Trophoblast cell (in vitro differentiated cells and primary cell): Measurements from ENCODE around the gene PDE4B.

ENCODE experiments used
- DNase-seq, 2 donors: peaks; one replicate each; pipeline ENCODE4 v3.0.0-alpha.2; 2016
- H2AFZ ChIP-seq: 2 replicates; pipeline ENCODE4 v1.6.1; 2013; ENCODE audit warnings: low read length, moderate library complexity, mild to moderate bottlenecking; ENCODE audit not compliant: insufficient read depth, poor library complexity
- H2AK5ac ChIP-seq: 2 replicates; pipeline ENCODE4 v1.6.1; 2013; ENCODE audit warnings: mild to moderate bottlenecking, low read length
- H2BK120ac ChIP-seq: 2 replicates; pipeline ENCODE4 v1.6.1; 2013; ENCODE audit warnings: low read length, mild to moderate bottlenecking, moderate library complexity; ENCODE audit not compliant: insufficient read depth, poor library complexity
- H2BK12ac ChIP-seq: 2 replicates; pipeline ENCODE4 v1.6.1; 2013; ENCODE audit warnings: mild to moderate bottlenecking, low read length, moderate library complexity
- H2BK5ac ChIP-seq: 2 replicates; pipeline ENCODE4 v1.6.1; 2013; ENCODE audit warnings: low read length, low read depth, moderate library complexity, mild to moderate bottlenecking; ENCODE audit not compliant: poor library complexity
- H3K14ac ChIP-seq: 2 replicates; pipeline ENCODE4 v1.6.1; 2013; ENCODE audit warnings: mild to moderate bottlenecking, low read length
- H3K18ac ChIP-seq: 2 replicates; pipeline ENCODE4 v1.6.1; 2013; ENCODE audit warnings: mild to moderate bottlenecking, low read length
- H3K23ac ChIP-seq: 2 replicates; pipeline ENCODE4 v1.6.1; 2013; ENCODE audit warnings: low read length
- H3K27ac ChIP-seq: 2 replicates; pipeline ENCODE4 v1.5.1; 2013; ENCODE audit warnings: low read depth, mild to moderate bottlenecking, inconsistent platforms, low read length, moderate library complexity
- H3K27me3 ChIP-seq: 2 replicates; pipeline ENCODE4 v1.6.1; 2013; ENCODE audit warnings: inconsistent platforms, mild to moderate bottlenecking, low read length, moderate library complexity; ENCODE audit not compliant: insufficient read depth
- H3K36me3 ChIP-seq, 2 experiments: 1 replicate in 1 of 2; 2 replicates in 1 of 2; pipeline ENCODE4 v1.6.1; 2013; ENCODE audit warnings: low read length in 2 of 2, mild to moderate bottlenecking in 2 of 2, moderate library complexity in 1 of 2; ENCODE audit not compliant: insufficient read depth in 2 of 2, control insufficient read depth in 1 of 2
- H3K4ac ChIP-seq: 2 replicates; pipeline ENCODE4 v1.6.1; 2013; ENCODE audit warnings: low read depth, mild to moderate bottlenecking, low read length, moderate library complexity
- H3K4me1 ChIP-seq, 2 experiments: 1 replicate in 1 of 2; 2 replicates in 1 of 2; pipeline ENCODE4 v1.6.1; 2013; ENCODE audit warnings: low read length in 2 of 2, mild to moderate bottlenecking in 2 of 2, moderate library complexity in 1 of 2; ENCODE audit not compliant: insufficient read depth in 2 of 2, control insufficient read depth in 1 of 2
- H3K4me2 ChIP-seq: 2 replicates; pipeline ENCODE4 v1.6.1; 2013; ENCODE audit warnings: inconsistent platforms, mild to moderate bottlenecking, low read length, moderate library complexity
- H3K4me3 ChIP-seq: 2 replicates; pipeline ENCODE4 v1.5.1; 2013; ENCODE audit warnings: mild to moderate bottlenecking, low read depth, low read length, inconsistent platforms
- H3K79me1 ChIP-seq: one replicate; pipeline ENCODE4 v1.6.1; 2013; ENCODE audit warnings: low read length
- H3K79me2 ChIP-seq: 2 replicates; pipeline ENCODE4 v1.6.1; 2013; ENCODE audit warnings: low read length, mild to moderate bottlenecking; ENCODE audit not compliant: control insufficient read depth, insufficient read depth, poor library complexity
- H3K9ac ChIP-seq: 2 replicates; pipeline ENCODE4 v1.6.1; 2013; ENCODE audit warnings: mild to moderate bottlenecking, low read length
- H3K9me3 ChIP-seq: 2 replicates; pipeline ENCODE4 v1.6.1; 2013; ENCODE audit warnings: low read depth, mild to moderate bottlenecking, control low read depth, inconsistent platforms, low read length; ENCODE audit not compliant: insufficient read depth
- H4K12ac ChIP-seq: 2 replicates; pipeline ENCODE4 v1.6.1; 2013; ENCODE audit warnings: low read depth, mild to moderate bottlenecking, low read length, moderate library complexity
- H4K8ac ChIP-seq: 2 replicates; pipeline ENCODE4 v1.6.1; 2013; ENCODE audit warnings: low read depth, mild to moderate bottlenecking, low read length, moderate library complexity
- H4K91ac ChIP-seq: one replicate; pipeline ENCODE4 v1.6.1; 2013; ENCODE audit warnings: low read depth, mild to moderate bottlenecking, low read length, moderate library complexity
- WGBS: extraction: QIAGEN DNeasy Blood & Tissue Kit; methylation state at CpG from one replicate; pipeline ENCODE4 v1.1.7; 2013; ENCODE audit warnings: missing lambda C conversion rate; ENCODE audit not compliant: insufficient read length, insufficient coverage; ENCODE audit errors: extremely low coverage; 5-methylcytosine and 5-hydroxymethylcytosine counted together

PDE4B gene

DNA sequence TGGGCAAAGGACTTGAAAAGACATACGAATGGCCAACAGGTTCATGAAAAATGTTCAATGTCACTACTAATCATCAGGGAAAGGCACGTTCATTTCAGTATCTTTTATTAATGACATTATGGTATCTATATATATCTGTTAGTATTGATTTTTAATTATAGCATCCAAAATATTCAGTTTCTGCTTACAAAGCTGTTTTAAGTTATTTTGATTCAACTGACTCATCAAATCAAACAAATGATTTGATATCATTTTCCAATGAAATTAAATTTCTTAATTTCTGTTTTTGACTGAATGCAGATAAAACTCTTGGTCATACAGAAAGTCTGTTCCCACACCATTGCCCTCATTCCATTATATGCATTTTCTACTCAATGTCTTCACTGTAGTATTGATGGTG is 315.9 kb downstream of the PDE4B start:
- no peak overlapping the region for H3K4ac ChIP-seq
- H2BK120ac ChIP-seq, result no peak overlapping the region
- no peak overlapping the region for H4K12ac ChIP-seq
- H2AFZ ChIP-seq, result no peak overlapping the region
- no peak overlapping the region for H2BK5ac ChIP-seq
- H3K27me3 ChIP-seq, result no peaks in the 10 kb centered on the region
- no peak overlapping the region for H3K27ac ChIP-seq
- no peak for DNase-seq
- no peaks in the 10 kb centered on the region for H3K36me3 ChIP-seq
- no peaks in the 10 kb centered on the region for H3K9me3 ChIP-seq
- H2BK12ac ChIP-seq, result no peak overlapping the region
- H3K23ac ChIP-seq, result no peak overlapping the region
- no peak overlapping the region for H3K18ac ChIP-seq
- no peak overlapping the region for H3K4me3 ChIP-seq
- no peak overlapping the region for H2AK5ac ChIP-seq
- no peak overlapping the region for H4K91ac ChIP-seq
- H3K9ac ChIP-seq, result no peak overlapping the region
- H3K79me2 ChIP-seq, result no peaks in the 10 kb centered on the region
- WGBS, result no CpG with 5 or more reads among the region's 2 CpGs
- H3K4me2 ChIP-seq, result no peak overlapping the region
- no peak overlapping the region for H3K14ac ChIP-seq
- no peaks in the 10 kb centered on the region for H3K4me1 ChIP-seq
- no peaks in the 10 kb centered on the region for H3K79me1 ChIP-seq
- no peak overlapping the region for H4K8ac ChIP-seq

DNA sequence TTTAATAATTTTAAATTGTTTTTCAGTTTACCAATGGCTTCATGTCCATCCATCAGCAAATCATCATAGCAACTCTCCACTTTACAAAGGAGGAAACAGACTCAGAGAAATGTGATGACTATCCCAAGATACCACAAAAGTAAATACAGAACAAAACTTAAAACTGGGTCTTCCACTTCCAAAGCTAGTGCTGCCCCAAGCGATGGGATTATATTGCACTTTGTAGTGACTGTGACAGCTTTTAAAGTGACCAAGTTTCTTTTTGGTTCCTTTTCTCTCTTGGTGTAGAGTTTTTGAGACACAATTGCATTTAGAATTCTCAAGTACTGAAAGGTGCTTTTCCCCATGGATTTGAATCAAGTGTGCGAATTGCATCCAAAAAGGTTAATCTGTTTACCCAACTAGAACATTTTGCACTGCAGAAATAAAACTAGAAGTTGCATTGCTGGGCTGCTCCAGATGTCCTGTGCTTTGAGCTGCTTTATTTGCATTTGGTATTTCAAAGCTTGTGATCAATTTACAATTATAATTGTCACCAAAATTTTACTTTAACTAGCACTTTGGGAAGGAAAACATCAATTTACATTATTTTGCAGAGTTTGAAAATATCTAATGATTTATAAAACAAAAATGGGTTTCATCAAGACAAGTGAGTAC is 320.2 kb downstream of the PDE4B start:
- Histone ChIP-seq H4K91ac (no peak overlapping the region), H3K4me2 (no peak overlapping the region), H2BK5ac (no peak overlapping the region), H3K4ac (no peak overlapping the region), H3K9ac (no peak overlapping the region), H3K79me2 (no peaks in the 10 kb centered on the region), H3K4me3 (no peak overlapping the region), H3K27me3 (no peaks in the 10 kb centered on the region), H3K4me1 (no peaks in the 10 kb centered on the region), H3K14ac (no peak overlapping the region), H2BK12ac (no peak overlapping the region), H3K36me3 (no peaks in the 10 kb centered on the region), H3K18ac (no peak overlapping the region), H3K9me3 (no peaks in the 10 kb centered on the region), H2AK5ac (no peak overlapping the region), H3K27ac (no peak overlapping the region), H4K12ac (no peak overlapping the region), H4K8ac (no peak overlapping the region), H3K23ac (no peak overlapping the region), H2AFZ (no peak overlapping the region), H3K79me1 (no peaks in the 10 kb centered on the region), H2BK120ac (no peak overlapping the region)
- no peak for DNase-seq
- no CpG with 5 or more reads among the region's 2 CpGs for WGBS

DNA sequence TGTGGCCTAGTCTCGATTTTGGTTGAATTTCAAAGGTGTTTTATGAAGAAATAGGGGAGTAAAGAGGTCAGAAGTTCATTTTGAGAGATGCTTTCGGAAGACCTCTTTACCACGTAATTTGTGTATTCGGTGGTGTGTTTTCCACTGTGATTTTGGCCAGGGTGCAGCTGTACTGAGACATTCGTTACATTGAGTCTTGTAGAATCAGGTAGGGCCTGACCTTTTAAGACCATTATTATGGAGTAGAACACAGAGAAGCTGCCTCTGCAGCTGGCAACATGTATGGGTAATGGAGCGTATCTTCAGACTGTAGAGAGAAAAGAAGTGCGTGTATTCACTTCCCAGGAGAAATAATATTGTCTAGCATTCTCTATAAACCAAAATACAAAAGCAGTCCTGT is 326.5 kb downstream of the PDE4B start:
- Histone ChIP-seq H3K9ac (no peak overlapping the region), H3K27me3 (no peaks in the 10 kb centered on the region), H3K36me3 (no peaks in the 10 kb centered on the region), H3K79me1 (no peaks in the 10 kb centered on the region), H3K4ac (no peak overlapping the region), H2BK12ac (no peak overlapping the region), H3K23ac (no peak overlapping the region), H2AK5ac (no peak overlapping the region), H3K4me3 (no peak overlapping the region), H2AFZ (no peak overlapping the region), H4K91ac (no peak overlapping the region), H2BK5ac (no peak overlapping the region), H3K27ac (no peak overlapping the region), H2BK120ac (no peak overlapping the region), H4K12ac (no peak overlapping the region), H3K79me2 (no peaks in the 10 kb centered on the region), H3K9me3 (no peaks in the 10 kb centered on the region), H3K14ac (no peak overlapping the region), H3K4me1 (no peaks in the 10 kb centered on the region), H4K8ac (no peak overlapping the region), H3K18ac (no peak overlapping the region), H3K4me2 (no peak overlapping the region)
- DNase-seq, result no peak
- no CpG with 5 or more reads among the region's 7 CpGs for WGBS

GRCh38 chr1:66124670-66125069 is 332.0 kb downstream of the PDE4B start:
- H3K4me2 ChIP-seq, result no peak overlapping the region
- H3K79me2 ChIP-seq, result no peaks in the 10 kb centered on the region
- H3K14ac ChIP-seq, result no peak overlapping the region
- no peaks in the 10 kb centered on the region for H3K79me1 ChIP-seq
- no peak overlapping the region for H3K18ac ChIP-seq
- no peaks in the 10 kb centered on the region for H3K36me3 ChIP-seq
- H2AK5ac ChIP-seq, result no peak overlapping the region
- no peak overlapping the region for H3K9ac ChIP-seq
- DNase-seq, result no peak
- WGBS, result no CpG with 5 or more reads among the region's 5 CpGs
- no peak overlapping the region for H2BK5ac ChIP-seq
- no peak overlapping the region for H4K12ac ChIP-seq
- no peak overlapping the region for H2BK12ac ChIP-seq
- H4K8ac ChIP-seq, result no peak overlapping the region
- H3K23ac ChIP-seq, result no peak overlapping the region
- H3K9me3 ChIP-seq, result no peaks in the 10 kb centered on the region
- H3K27me3 ChIP-seq, result no peaks in the 10 kb centered on the region
- H3K4me1 ChIP-seq, result no peaks in the 10 kb centered on the region
- no peak overlapping the region for H2BK120ac ChIP-seq
- no peak overlapping the region for H3K4me3 ChIP-seq
- H3K27ac ChIP-seq, result no peak overlapping the region
- H3K4ac ChIP-seq, result no peak overlapping the region
- no peak overlapping the region for H4K91ac ChIP-seq
- H2AFZ ChIP-seq, result no peak overlapping the region
